Neuron (in vitro differentiated cells): ENCODE measurements around the gene CLMP.

Source experiments
- H2AFZ ChIP-seq: one replicate; pipeline ENCODE4 v1.6.1; 2013; ENCODE audit warnings: low read depth, mild to moderate bottlenecking, inconsistent platforms, low read length, moderate library complexity
- H3K27me3 ChIP-seq: one replicate; pipeline ENCODE4 v1.6.1; 2013; ENCODE audit warnings: low read length; ENCODE audit not compliant: insufficient read depth
- H3K36me3 ChIP-seq: one replicate; pipeline ENCODE4 v1.6.1; 2013; ENCODE audit warnings: low read length; ENCODE audit not compliant: insufficient read depth
- H3K4me1 ChIP-seq: one replicate; pipeline ENCODE4 v1.6.1; 2013; ENCODE audit warnings: low read length; ENCODE audit not compliant: insufficient read depth
- H3K4me3 ChIP-seq: 2 replicates; pipeline ENCODE4 v1.5.1; 2013; ENCODE audit warnings: mild to moderate bottlenecking, low read length, moderate library complexity
- H3K9me3 ChIP-seq: one replicate; pipeline ENCODE4 v1.6.1; 2013; ENCODE audit warnings: low read length

The CLMP gene

DNA sequence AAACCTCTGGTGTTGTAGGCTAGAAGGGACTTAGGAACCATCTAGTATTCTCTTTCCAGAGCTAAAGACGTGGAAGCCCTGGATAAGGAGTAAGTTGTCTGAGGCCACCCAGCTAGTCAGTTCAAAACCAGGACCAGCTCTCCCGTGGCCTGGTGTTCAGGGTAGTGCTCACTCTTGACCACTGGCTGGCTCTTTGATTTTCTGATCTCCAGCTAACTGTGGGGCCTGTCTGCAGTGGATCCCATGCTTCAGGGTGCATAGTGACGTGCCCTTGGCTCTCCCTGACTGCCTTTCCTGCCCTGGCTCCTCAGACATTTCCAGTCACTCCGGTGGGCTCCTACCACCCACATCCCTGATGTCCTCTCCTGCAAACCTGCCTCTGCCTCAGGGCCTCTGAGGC is 1.3 kb downstream of the CLMP start:
- Histone ChIP-seq H3K9me3 (no peaks in the 10 kb centered on the region), H3K27me3 (no peaks in the 10 kb centered on the region), H3K4me1 (peaks cover 3% of the 10 kb centered on the region), H2AFZ (no peak overlapping the region), H3K36me3 (no peaks in the 10 kb centered on the region), H3K4me3 (no peak overlapping the region)

DNA sequence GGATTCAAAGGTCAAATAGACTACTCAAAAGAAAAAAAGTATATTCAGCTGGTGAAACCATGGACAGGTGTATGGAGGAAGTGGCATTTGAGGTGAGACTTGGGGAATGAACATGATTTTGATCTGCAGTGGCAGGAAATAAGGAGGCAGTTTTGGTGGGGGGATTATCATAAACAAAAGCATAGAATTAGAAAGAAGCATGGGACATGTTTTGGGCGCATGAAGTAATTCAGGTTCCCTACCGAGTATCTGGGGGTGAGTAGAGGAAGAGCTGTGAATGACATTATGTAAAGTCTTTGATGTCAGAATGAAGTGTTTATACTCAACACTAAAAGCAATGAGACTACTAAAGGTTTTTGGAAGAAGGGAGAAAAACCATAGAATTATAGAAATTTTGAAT is 3.1 kb downstream of the CLMP start:
- H3K9me3 ChIP-seq = no peaks in the 10 kb centered on the region
- H2AFZ ChIP-seq = no peak overlapping the region
- no peaks in the 10 kb centered on the region for H3K36me3 ChIP-seq
- no peak overlapping the region for H3K4me3 ChIP-seq
- H3K4me1 ChIP-seq = peaks cover 15% of the 10 kb centered on the region
- no peaks in the 10 kb centered on the region for H3K27me3 ChIP-seq

DNA sequence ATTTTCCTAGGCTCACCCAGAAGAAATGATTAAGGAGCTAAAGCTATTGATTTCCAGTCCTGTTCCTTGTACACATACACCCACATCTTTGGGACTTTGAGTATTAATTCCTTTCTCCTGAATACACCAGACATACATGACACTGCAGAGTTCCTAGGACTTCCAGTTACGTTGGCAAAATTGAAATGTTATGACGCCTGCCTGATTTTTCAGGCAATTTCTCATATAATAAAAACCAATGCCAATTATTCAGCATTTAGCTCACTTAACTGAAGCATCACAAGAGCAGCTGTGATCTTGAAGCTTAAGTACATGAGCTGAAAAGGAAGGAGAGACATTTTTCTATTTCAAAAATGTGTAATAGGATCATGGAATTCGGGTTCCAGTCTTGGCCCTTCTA is 4.5 kb downstream of the CLMP start:
- H2AFZ ChIP-seq = no peak overlapping the region
- H3K4me1 ChIP-seq = peaks cover 15% of the 10 kb centered on the region
- no peaks in the 10 kb centered on the region for H3K27me3 ChIP-seq
- no peak overlapping the region for H3K4me3 ChIP-seq
- H3K9me3 ChIP-seq = no peaks in the 10 kb centered on the region
- H3K36me3 ChIP-seq = no peaks in the 10 kb centered on the region

DNA sequence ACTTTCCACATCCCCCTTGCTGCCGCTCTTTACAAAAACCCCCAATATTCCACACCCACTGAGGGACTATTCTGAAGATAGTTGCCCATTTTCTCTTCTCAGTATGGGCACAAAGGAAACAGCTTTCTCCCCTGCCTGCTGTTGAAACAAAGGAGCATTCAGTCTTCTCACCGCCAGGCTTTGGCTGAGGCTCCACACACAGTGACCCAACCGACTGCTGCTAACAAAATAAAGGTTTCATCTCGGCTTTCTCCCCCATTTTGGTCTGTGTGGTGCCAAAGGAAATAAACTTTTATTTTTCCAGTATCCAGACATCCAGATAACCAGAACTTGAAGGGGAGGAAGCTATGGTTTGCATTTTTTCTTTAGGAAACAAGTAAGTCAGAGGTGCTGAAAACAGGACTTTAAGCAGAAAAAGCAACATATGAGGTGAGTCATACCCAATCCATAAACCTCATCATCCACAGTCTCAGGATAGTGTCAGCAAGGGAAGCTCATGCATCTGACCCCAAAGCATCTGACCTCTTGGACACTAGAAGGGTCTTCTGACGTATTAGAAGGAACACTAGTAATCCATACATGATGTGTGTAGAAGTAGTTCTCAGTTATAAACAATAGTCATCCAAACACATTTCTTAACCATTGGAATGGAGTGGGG is 6.4 kb downstream of the CLMP start:
- Histone ChIP-seq H3K9me3 (no peaks in the 10 kb centered on the region), H3K36me3 (no peaks in the 10 kb centered on the region), H3K27me3 (no peaks in the 10 kb centered on the region), H3K4me3 (peak overlapping the region; percentile 15), H2AFZ (peak overlapping the region; percentile 29), H3K4me1 (peaks cover 15% of the 10 kb centered on the region)

DNA sequence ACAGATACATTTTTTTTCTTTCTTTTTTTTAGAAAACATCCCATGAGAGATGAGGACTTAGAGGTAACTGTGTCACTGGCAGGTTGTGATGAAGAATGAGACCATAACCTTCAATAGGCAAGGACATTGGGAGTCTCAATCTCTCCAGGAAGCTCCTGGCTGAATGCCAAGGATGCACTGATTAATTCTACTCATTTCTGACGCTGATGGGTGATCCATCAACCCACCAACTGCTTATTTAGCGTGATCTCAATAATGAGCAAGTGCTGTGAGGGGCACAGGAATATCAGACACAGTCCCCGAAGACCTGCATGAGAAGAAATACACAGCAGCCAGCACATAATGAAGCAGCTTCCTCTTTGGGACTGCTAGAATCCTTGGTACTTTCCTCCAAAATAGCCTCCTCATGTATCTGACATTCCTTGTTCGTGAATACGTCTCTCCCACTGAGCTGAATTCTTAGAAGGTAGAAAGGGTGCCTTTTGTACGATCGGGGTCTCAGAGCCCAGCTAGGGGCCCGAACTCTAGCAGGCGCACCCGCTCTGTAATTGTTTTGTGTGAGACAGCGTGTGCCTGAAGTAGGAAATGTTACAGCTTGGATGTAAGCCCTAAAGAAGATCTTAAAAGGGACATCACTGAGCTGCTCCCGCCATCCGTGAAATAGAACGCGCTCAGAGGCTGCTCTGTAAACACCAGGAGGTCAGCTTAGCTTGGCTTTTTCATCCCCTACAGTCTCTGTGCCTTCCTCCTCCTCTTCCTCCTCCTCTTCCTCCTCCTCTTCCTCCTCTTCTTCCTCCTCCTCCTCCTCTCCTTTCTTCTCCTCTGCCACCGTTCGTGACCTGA is 7.2 kb downstream of the CLMP start:
- no peaks in the 10 kb centered on the region for H3K36me3 ChIP-seq
- peak overlapping the region; percentile 29 for H2AFZ ChIP-seq
- peak overlapping the region; percentile 15 for H3K4me3 ChIP-seq
- no peaks in the 10 kb centered on the region for H3K27me3 ChIP-seq
- H3K4me1 ChIP-seq = peaks cover 15% of the 10 kb centered on the region
- H3K9me3 ChIP-seq = no peaks in the 10 kb centered on the region

DNA sequence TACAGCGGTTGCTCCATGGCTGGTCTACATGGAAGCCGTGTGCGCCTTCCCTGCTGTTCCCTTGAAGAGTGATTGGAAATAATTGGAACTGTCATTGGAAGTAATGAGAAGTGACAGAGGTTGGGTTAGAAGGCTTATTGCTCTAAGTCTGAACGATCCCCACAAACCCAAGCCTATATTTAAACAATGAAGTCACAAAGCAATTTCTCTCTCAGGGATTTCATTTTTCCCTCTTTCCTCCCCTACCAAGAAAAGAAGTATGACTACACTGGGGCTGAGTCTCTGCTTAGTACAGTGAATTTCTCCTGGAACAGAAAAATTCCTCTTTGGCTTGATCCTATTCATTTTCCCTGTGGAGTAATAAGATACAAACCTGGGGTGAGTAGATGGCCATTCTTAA is 7.8 kb downstream of the CLMP start:
- peaks cover 15% of the 10 kb centered on the region for H3K4me1 ChIP-seq
- no peak overlapping the region for H2AFZ ChIP-seq
- H3K9me3 ChIP-seq = no peaks in the 10 kb centered on the region
- no peak overlapping the region for H3K4me3 ChIP-seq
- no peaks in the 10 kb centered on the region for H3K36me3 ChIP-seq
- no peaks in the 10 kb centered on the region for H3K27me3 ChIP-seq

DNA sequence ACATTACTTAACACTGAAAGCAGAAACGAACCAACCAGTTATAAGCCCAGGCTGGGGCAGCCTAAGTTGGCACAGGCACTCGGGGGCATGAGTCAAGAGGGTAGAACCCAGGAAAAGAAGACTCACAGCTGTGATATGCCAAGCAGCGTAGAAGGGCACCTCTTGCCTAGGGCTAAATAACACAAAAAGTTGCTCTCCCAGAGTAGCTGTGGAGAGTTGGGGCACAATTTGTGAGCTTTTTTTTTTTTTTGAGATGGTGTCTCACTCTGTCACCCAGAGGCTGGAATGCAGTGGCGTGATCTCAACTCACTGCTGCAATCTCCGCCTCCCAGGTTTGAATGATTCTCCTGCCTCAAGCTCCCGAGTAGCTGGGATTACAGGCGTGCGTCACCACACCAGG is 8.8 kb downstream of the CLMP start:
- H2AFZ ChIP-seq = no peak overlapping the region
- H3K27me3 ChIP-seq = no peaks in the 10 kb centered on the region
- no peak overlapping the region for H3K4me3 ChIP-seq
- H3K4me1 ChIP-seq = peaks cover 15% of the 10 kb centered on the region
- no peaks in the 10 kb centered on the region for H3K36me3 ChIP-seq
- H3K9me3 ChIP-seq = no peaks in the 10 kb centered on the region

DNA sequence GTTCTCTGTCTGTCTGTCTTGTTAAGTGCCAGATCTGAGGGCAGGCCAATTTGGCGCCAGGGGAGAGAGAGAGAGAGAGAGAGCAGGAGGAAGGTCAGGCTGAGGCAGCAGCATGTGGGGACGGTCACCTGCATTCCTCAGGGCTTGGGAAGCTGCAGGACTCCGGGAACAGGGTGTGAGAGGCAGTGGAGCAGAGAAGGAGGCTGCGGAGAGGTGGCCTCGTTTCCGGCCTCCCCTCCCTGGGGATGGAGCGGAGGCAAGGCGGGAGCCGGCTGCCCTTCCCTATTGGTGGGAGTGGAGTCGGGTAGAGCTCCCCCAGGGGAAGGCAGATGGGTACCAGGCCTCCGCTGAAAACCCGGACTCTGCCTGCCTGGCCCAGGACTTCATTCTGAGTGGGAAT is 9.7 kb downstream of the CLMP start:
- H3K36me3 ChIP-seq = no peaks in the 10 kb centered on the region
- no peaks in the 10 kb centered on the region for H3K27me3 ChIP-seq
- H2AFZ ChIP-seq = no peak overlapping the region
- H3K9me3 ChIP-seq = no peaks in the 10 kb centered on the region
- H3K4me1 ChIP-seq = peaks cover 15% of the 10 kb centered on the region
- H3K4me3 ChIP-seq = no peak overlapping the region

DNA sequence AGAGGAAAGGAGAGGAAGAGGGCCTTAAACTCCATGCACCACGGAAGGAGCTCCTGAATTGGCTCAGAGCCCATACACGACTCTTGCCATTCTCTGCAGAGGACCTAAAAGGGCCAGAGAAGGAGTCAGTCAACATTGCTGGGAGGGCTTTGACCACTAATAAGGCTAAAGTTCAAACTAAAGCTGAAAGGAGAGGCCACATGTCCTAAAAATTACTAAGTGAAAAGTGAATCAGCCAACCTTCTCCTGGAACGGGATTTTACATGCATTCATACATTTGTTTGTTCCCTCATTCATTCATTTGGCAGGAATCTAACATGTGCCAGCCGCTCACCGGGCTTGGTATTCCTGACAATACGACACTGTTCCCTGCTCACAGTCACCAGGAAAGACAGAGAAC is 10.5 kb downstream of the CLMP start:
- Histone ChIP-seq H3K9me3 (no peaks in the 10 kb centered on the region), H3K4me3 (no peak overlapping the region), H3K27me3 (no peaks in the 10 kb centered on the region), H2AFZ (no peak overlapping the region), H3K36me3 (no peaks in the 10 kb centered on the region), H3K4me1 (peaks cover 15% of the 10 kb centered on the region)

DNA sequence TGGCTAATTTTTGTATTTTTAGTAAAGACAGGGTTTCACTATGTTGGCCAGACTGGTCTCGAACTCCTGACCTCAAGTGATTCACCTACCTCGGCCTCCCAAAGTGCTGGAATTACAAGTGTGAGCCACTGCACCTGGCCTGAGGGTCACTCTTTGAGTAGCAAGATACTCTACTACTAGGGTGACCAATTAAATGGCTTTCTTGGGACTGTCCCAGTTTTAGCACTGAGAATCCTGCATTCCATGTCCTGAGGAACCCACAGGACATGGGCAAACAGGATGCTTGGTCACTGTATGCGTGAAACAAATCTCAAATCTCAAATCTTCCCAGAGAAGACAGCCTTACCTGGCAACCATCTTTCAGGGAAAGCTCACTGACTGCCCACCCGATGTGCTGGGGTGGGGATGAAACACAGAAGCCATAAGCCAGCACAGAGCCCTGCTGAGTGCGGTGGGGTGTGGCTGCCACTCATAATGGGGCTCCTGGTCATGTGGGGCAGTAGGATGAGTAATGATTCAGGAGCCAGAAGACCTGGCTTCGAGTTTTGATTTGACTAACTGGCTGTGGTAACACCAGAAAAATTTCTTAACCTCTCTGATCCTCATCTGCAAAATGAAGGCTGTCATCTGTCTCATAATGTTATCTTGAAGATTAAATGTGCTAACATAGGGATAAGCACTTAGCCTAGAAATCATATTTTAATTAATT is 11.5 kb downstream of the CLMP start:
- Histone ChIP-seq H3K4me3 (no peak overlapping the region), H3K36me3 (no peaks in the 10 kb centered on the region), H3K9me3 (no peaks in the 10 kb centered on the region), H3K4me1 (peaks cover 10% of the 10 kb centered on the region), H2AFZ (no peak overlapping the region), H3K27me3 (no peaks in the 10 kb centered on the region)

DNA sequence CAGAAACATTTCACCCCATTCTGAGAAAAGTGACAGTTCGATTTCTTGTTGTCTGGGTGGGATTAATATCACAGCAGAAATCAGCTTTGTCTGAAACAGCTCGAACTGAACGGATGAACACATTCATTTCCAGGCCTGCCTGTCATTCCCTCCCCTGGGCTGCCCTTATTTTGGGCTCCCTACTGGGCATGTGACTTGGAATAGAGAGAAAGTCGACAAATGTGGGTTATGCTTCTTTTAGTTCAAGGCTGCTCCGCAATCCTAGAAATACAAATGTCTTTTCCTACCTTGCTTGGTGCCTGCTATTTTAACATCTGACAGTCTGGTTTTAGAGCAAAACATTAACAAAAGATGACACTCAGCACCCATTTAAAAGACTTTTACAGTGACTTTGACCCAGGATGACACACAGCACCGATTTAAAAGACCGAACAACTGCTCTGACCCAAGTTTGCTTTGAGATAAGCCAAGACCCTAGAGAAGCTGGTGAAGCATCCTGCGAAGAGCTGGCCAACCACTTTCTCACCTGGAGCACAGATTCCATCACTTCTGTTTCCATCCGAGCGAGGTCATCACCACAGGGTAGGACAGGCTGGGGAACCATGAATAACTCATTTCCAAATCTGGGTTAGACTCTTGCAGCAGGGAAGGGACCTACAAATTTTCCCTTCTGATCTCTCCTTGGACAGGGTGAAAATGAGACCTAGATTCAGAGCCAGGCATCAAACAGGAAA is 13.1 kb downstream of the CLMP start:
- no peak overlapping the region for H2AFZ ChIP-seq
- H3K4me3 ChIP-seq = no peak overlapping the region
- H3K27me3 ChIP-seq = no peaks in the 10 kb centered on the region
- no peaks in the 10 kb centered on the region for H3K4me1 ChIP-seq
- H3K9me3 ChIP-seq = no peaks in the 10 kb centered on the region
- H3K36me3 ChIP-seq = no peaks in the 10 kb centered on the region

DNA sequence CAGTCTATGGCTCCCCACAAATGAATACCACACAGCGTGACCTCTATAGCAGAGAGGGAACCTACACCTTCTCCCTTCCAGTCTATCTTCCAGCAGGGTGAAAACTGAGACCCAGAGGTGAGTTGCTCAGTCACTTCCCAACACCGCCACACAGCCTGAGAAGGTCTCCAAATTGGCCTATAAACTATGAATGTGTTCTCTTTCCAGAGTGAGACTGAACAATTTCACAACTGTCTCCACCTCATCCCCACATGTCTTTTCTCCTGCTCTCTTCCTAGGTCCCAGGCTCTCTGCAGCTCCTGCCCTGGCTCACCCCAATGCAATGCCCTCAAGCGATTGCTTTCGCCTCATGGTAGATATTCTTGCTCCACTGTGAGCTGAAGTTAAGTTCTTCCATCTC is 14.0 kb downstream of the CLMP start:
- Histone ChIP-seq H3K36me3 (no peaks in the 10 kb centered on the region), H2AFZ (no peak overlapping the region), H3K4me1 (no peaks in the 10 kb centered on the region), H3K9me3 (no peaks in the 10 kb centered on the region), H3K27me3 (no peaks in the 10 kb centered on the region), H3K4me3 (no peak overlapping the region)

DNA sequence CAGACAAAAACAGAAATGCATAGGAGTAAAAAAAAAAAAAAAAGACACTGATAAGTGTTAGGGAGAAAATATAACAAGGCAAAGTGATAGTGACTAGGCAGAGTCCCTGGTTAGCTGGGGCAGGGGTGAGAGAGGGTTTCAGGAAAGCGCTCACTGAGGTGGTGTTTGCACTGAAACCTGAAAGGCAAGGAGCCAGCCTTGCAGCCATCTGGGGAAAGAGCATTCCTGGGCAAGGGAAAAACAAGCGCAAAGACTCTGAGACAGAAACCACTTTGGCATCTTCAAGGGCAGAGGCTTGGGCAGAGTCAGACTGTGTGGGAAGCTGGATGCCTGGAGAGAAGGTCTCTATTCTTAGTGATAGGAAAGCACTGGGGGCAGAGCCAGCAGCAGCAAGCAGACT is 14.5 kb downstream of the CLMP start:
- no peaks in the 10 kb centered on the region for H3K36me3 ChIP-seq

More for the DNA sequence above, 14.5 kb downstream of the CLMP start:
- Histone ChIP-seq H3K9me3 (no peaks in the 10 kb centered on the region), H3K4me3 (no peak overlapping the region), H3K27me3 (no peaks in the 10 kb centered on the region), H2AFZ (no peak overlapping the region), H3K4me1 (no peaks in the 10 kb centered on the region)
